Upper lobe of right lung (tissue), 1 donor: ENCODE data around the gene CLDN5. TPM values are rescaled to one million over a fixed set of nuclear protein-coding genes. Genes with fewer than 3 reads are reported as not detected.

ENCODE experiments used
- ATAC-seq: fragments of 200-7000 bp; cut with Tn5 transposase; one replicate; pipeline ENCODE4 v1.9.1; 2020; ENCODE audit warnings: mild to moderate bottlenecking, moderate library complexity
- DNase-seq: peaks from one replicate; pipeline ENCODE4 v3.0.0-alpha.2; 2020
- H3K27ac ChIP-seq: fragments of 200-600 bp; one replicate; pipeline ENCODE4 v1.8.0; 2022
- H3K27me3 ChIP-seq: fragments of 200-600 bp; one replicate; pipeline ENCODE4 v1.8.0; 2022; ENCODE audit warnings: mild to moderate bottlenecking
- H3K36me3 ChIP-seq: fragments of 200-600 bp; one replicate; pipeline ENCODE4 v1.8.0; 2022
- H3K4me1 ChIP-seq: fragments of 200-600 bp; one replicate; pipeline ENCODE4 v1.8.0; 2022
- H3K4me3 ChIP-seq: fragments of 200-600 bp; one replicate; pipeline ENCODE4 v1.8.0; 2022; ENCODE audit warnings: mild to moderate bottlenecking
- H3K9me3 ChIP-seq: fragments of 200-600 bp; one replicate; pipeline ENCODE4 v1.8.0; 2022
- CTCF ChIP-seq: fragments of 200-600 bp; IDR thresholded peaks from one replicate; pipeline ENCODE4 v1.8.0; 2022; ENCODE audit warnings: antibody characterized with exemption
- intact Hi-C: fragments of 100-400 bp; cut with DNase I; formaldehyde crosslinking; loops from one replicate; pipeline ENCODE4 v1.11.0; 2022
- long read RNA-seq: library from polyadenylated mRNA; unstranded; transcript quantifications from one replicate; pipeline ENCODE4 v2.0.0, GENCODE V29; 2021
- total RNA-seq: library from RNA; stranded (reverse); fragmentation: NEBNext Ultra II Directional; extraction: Animal tissue kit (Norgen Biotek cat#: 25700); gene quantifications from one replicate; pipeline ENCODE4 v1.2.1, GENCODE V29; 2021
- donor health status: DM: no; HTN: yes; CAD: no; lungs with severe emphysema.

Gene CLDN5
- 274 TPM for total RNA-seq
- long read RNA-seq, transcript CLDN5-203 (2 exons, 1,760 nt), result minor isoform, 84 of 1,622 reads
- long read RNA-seq, transcript CLDN5-201 (1 exons, 2,357 nt), result major isoform, 1,531 of 1,622 reads
- long read RNA-seq, partial matches to known transcripts, result 2 of 1,622 reads
- long read RNA-seq, other reads (novel, unspliced or antisense), result 3 of 1,622 reads

- H3K4me3 ChIP-seq, result peak within 1 kb of the TSS; percentile 49
- peak; percentile 59 for ATAC-seq
- no peak for DNase-seq
- peak within 1 kb of the TSS; percentile 78 for H3K27ac ChIP-seq
- peaks cover 4% of the 10 kb centered on the region for H3K36me3 ChIP-seq
- H3K27me3 ChIP-seq, result peaks cover 46% of the 10 kb centered on the region
- intact Hi-C loops, result loop anchor here (10.0 kb wide), 1 partner anchor 90 kb away; no protein-coding TSS in a partner anchor
- H3K9me3 ChIP-seq, result no peaks in the 10 kb centered on the region
- H3K4me1 ChIP-seq, result peaks cover 5% of the 10 kb centered on the region
- no peak for TF ChIP-seq CTCF
These were observed at the start of gene CLDN5 for GRCh38 chr22:19524170-19525115. Gene CLDN5 (minus strand): TSS chr22:19524410. CDS start chr22:19524255, 155 bp downstream.

- ATAC-seq (no peak), DNase-seq (no peak)
- Histone ChIP-seq H3K9me3 (no peaks in the 10 kb centered on the region), H3K36me3 (no peaks in the 10 kb centered on the region), H3K4me3 (no peak overlapping the region), H3K27ac (no peak overlapping the region), H3K4me1 (peaks cover 5% of the 10 kb centered on the region), H3K27me3 (no peaks in the 10 kb centered on the region)
- TF ChIP-seq CTCF, result no peak
- intact Hi-C loops, result no loop called here
These were observed 47.8 kb upstream of the CLDN5 start for GRCh38 chr22:19571995-19572394.

GRCh38 chr22:19571207-19571795 lies 47.1 kb upstream of the CLDN5 start:
- DNase-seq (no peak), ATAC-seq (no peak)
- H3K27me3 ChIP-seq, result no peaks in the 10 kb centered on the region
- H3K9me3 ChIP-seq, result no peaks in the 10 kb centered on the region
- H3K4me1 ChIP-seq, result peaks cover 3% of the 10 kb centered on the region
- no peak for TF ChIP-seq CTCF
- H3K36me3 ChIP-seq, result no peaks in the 10 kb centered on the region
- H3K27ac ChIP-seq, result no peak overlapping the region
- intact Hi-C loops, result no loop called here
- H3K4me3 ChIP-seq, result no peak overlapping the region

DNA sequence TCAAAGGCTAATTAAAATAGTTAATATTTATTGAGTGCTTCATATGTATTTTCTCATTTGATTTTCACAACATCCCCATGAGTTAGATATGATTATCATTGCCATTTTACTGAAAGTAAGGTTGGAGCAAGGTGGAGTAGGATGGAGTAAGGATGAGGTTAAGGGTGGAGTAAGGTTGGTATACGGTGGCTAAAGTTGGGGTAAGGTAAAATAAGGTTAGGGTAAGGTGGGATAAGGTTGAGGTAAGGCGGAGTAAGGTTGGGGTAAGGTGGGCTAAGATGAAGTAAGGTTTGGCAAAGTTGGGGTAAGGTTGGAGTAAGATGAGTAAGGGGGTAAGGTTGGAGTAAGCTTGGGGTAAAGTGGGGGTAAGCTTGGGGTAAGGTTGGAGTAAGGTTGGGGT lies 45.8 kb upstream of the CLDN5 start:
- Histone ChIP-seq H3K27me3 (no peaks in the 10 kb centered on the region), H3K9me3 (no peaks in the 10 kb centered on the region), H3K27ac (no peak overlapping the region), H3K36me3 (no peaks in the 10 kb centered on the region), H3K4me3 (no peak overlapping the region), H3K4me1 (peaks cover 5% of the 10 kb centered on the region)
- TF ChIP-seq CTCF, result no peak
- intact Hi-C loops, result no loop called here
- no peak for DNase-seq
- ATAC-seq, result no peak

DNA sequence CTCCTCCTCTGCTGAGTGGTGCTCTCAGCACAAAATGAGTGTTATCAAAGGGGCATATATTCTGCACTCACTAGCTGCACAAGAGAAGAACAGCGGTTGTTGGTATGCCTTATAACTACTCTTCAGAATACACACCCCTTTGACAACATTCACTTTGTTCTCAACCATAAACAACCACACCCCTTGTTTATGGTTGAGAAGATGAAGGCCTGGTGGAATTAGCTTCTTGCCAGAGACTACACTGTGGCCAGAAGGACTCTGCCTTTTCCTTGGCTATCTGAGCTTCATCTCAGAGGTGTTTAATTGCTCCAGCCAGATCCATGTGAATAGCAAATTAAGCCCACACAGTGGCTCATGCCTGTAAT lies 45.0 kb upstream of the CLDN5 start:
- Histone ChIP-seq H3K27ac (no peak overlapping the region), H3K4me3 (no peak overlapping the region), H3K36me3 (no peaks in the 10 kb centered on the region), H3K4me1 (peaks cover 5% of the 10 kb centered on the region), H3K9me3 (no peaks in the 10 kb centered on the region), H3K27me3 (no peaks in the 10 kb centered on the region)
- no peak for TF ChIP-seq CTCF
- ATAC-seq, result no peak
- DNase-seq, result no peak
- intact Hi-C loops, result no loop called here
